Smooth muscle cell (in vitro differentiated cells): Measurements from ENCODE around the gene TGFBI. TPM values are rescaled to one million over a fixed set of nuclear protein-coding genes. Genes with fewer than 3 reads are reported as not detected.

Experiments
- DNase-seq: peaks from one replicate; lab custom pipeline; 2025; ENCODE audit not compliant: unreplicated experiment; lab: John Stamatoyannopoulos, UW
- H2AFZ ChIP-seq: fragments of 200-600 bp; sonication (generic); 2 replicates; pipeline ENCODE4 v1.6.0; 2016; ENCODE audit warnings: antibody characterized with exemption, low read depth, mild to moderate bottlenecking
- H3F3A ChIP-seq: fragments of 200-600 bp; sonication (generic); 2 replicates; pipeline ENCODE4 v1.6.0; 2017; ENCODE audit warnings: antibody characterized with exemption, low read depth
- H3K27ac ChIP-seq: fragments of 200-600 bp; sonication (generic); 2 replicates; pipeline ENCODE4 v1.5.1; 2016; ENCODE audit warnings: low read depth, mild to moderate bottlenecking
- H3K27me3 ChIP-seq: fragments of 200-600 bp; sonication (generic); 2 replicates; pipeline ENCODE4 v1.6.1; 2016; ENCODE audit warnings: low read depth, mild to moderate bottlenecking
- H3K36me3 ChIP-seq: fragments of 200-600 bp; sonication (generic); 2 replicates; pipeline ENCODE4 v1.5.1; 2016; ENCODE audit warnings: low read depth
- H3K4me1 ChIP-seq: fragments of 200-600 bp; sonication (generic); 2 replicates; pipeline ENCODE4 v1.5.1; 2016; ENCODE audit warnings: low read depth
- H3K4me2 ChIP-seq: fragments of 200-600 bp; sonication (generic); 2 replicates; pipeline ENCODE4 v1.6.0; 2016; ENCODE audit warnings: mild to moderate bottlenecking
- H3K4me3 ChIP-seq: fragments of 200-600 bp; sonication (generic); 2 replicates; pipeline ENCODE4 v1.5.1; 2016; ENCODE audit warnings: mild to moderate bottlenecking
- H3K79me2 ChIP-seq: fragments of 200-600 bp; sonication (generic); 2 replicates; pipeline ENCODE4 v1.6.0; 2016; ENCODE audit warnings: low read depth, mild to moderate bottlenecking
- H3K9ac ChIP-seq: fragments of 200-600 bp; sonication (generic); 2 replicates; pipeline ENCODE4 v1.6.0; 2016; ENCODE audit warnings: low read depth
- H3K9me3 ChIP-seq: fragments of 200-600 bp; sonication (generic); replicated peaks from 2 replicates; pipeline ENCODE4 v1.5.1; 2016; ENCODE audit warnings: low read depth
- H4K20me1 ChIP-seq: fragments of 200-600 bp; sonication (generic); 2 replicates; pipeline ENCODE4 v1.6.0; 2016; ENCODE audit warnings: low read depth
- CTCF ChIP-seq: fragments of 200-600 bp; sonication (generic); IDR thresholded peaks from 2 replicates; pipeline ENCODE4 v1.5.1; 2017; ENCODE audit warnings: borderline replicate concordance, mild to moderate bottlenecking, antibody characterized with exemption; ENCODE audit not compliant: insufficient read depth, poor library complexity, severe bottlenecking
- WGBS: methylation state at CpG from one replicate; pipeline ENCODE4 v1.1.7; 2016; ENCODE audit warnings: low lambda C conversion rate; 5-methylcytosine and 5-hydroxymethylcytosine counted together
- polyA plus RNA-seq: library from polyadenylated mRNA; unstranded; fragments of >200 nt; fragmentation: Nextera tagmentation; extraction: Ambion mirVana; gene quantifications from 2 replicates; pipeline ENCODE4 v1.2.1, GENCODE V29; 2016
- total RNA-seq: library from RNA; depleted of rRNA; stranded (reverse); fragments of >200 nt; gene quantifications from 2 replicates; pipeline ENCODE4 v1.2.3, GENCODE V29; 2014

Gene TGFBI
- total and polyA plus RNA-seq, 2 experiments from 2014 or later = 2,505 to 2,635 TPM

- H3F3A ChIP-seq = peaks cover 47% of the 10 kb centered on the region
- no peak overlapping the region for H3K9ac ChIP-seq
- no peak for DNase-seq
- no peaks in the 10 kb centered on the region for H3K27me3 ChIP-seq
- peaks cover 36% of the 10 kb centered on the region for H4K20me1 ChIP-seq
- WGBS = 100% methylated on average over 3 of the region's 3 CpGs
- H3K4me3 ChIP-seq = no peak overlapping the region
- H2AFZ ChIP-seq = no peak overlapping the region
- peak overlapping the region; percentile 95 for H3K27ac ChIP-seq
- H3K4me1 ChIP-seq = peaks cover 28% of the 10 kb centered on the region
- peaks cover 61% of the 10 kb centered on the region for H3K79me2 ChIP-seq
- no peaks in the 10 kb centered on the region for H3K9me3 ChIP-seq
- H3K36me3 ChIP-seq = peaks cover 6% of the 10 kb centered on the region
- H3K4me2 ChIP-seq = no peak overlapping the region
- no peak for TF ChIP-seq CTCF
These were observed 6.2 kb downstream of the TGFBI start for GRCh38 chr5:136034984-136035383.

- Histone ChIP-seq H3F3A (peaks cover 47% of the 10 kb centered on the region), H3K4me1 (peaks cover 21% of the 10 kb centered on the region), H3K27me3 (no peaks in the 10 kb centered on the region), H3K79me2 (peaks cover 52% of the 10 kb centered on the region), H3K27ac (peak overlapping the region; percentile 95), H3K4me2 (no peak overlapping the region), H3K36me3 (peaks cover 6% of the 10 kb centered on the region), H2AFZ (no peak overlapping the region), H4K20me1 (peaks cover 32% of the 10 kb centered on the region), H3K4me3 (no peak overlapping the region), H3K9ac (peak overlapping the region; percentile 36), H3K9me3 (no peaks in the 10 kb centered on the region)
- no peak for TF ChIP-seq CTCF
- WGBS = 98% methylated on average over 7 of the region's 7 CpGs
- no peak for DNase-seq
These were observed 7.0 kb downstream of the TGFBI start for GRCh38 chr5:136035837-136036236.

- Histone ChIP-seq H3K27me3 (no peaks in the 10 kb centered on the region), H2AFZ (no peak overlapping the region), H3F3A (peaks cover 44% of the 10 kb centered on the region), H3K27ac (peak overlapping the region; percentile 95), H3K9me3 (no peaks in the 10 kb centered on the region), H3K79me2 (peaks cover 46% of the 10 kb centered on the region), H4K20me1 (peaks cover 28% of the 10 kb centered on the region), H3K4me1 (peaks cover 15% of the 10 kb centered on the region), H3K4me2 (no peak overlapping the region), H3K4me3 (no peak overlapping the region), H3K9ac (peak overlapping the region; percentile 36), H3K36me3 (peaks cover 6% of the 10 kb centered on the region)
- TF ChIP-seq CTCF = no peak
- DNase-seq = no peak
- WGBS = 100% methylated on average over 1 of the region's 1 CpG
These were observed 7.6 kb downstream of the TGFBI start for GRCh38 chr5:136036293-136036911.
